ENCODE measurements around the gene RNF123.
"Not testable (repeated sequence)": the region's sequence is repeated elsewhere in the genome, so short reads cannot be mapped to it uniquely, and the experiment has no call there.

RNF123 gene

DNA sequence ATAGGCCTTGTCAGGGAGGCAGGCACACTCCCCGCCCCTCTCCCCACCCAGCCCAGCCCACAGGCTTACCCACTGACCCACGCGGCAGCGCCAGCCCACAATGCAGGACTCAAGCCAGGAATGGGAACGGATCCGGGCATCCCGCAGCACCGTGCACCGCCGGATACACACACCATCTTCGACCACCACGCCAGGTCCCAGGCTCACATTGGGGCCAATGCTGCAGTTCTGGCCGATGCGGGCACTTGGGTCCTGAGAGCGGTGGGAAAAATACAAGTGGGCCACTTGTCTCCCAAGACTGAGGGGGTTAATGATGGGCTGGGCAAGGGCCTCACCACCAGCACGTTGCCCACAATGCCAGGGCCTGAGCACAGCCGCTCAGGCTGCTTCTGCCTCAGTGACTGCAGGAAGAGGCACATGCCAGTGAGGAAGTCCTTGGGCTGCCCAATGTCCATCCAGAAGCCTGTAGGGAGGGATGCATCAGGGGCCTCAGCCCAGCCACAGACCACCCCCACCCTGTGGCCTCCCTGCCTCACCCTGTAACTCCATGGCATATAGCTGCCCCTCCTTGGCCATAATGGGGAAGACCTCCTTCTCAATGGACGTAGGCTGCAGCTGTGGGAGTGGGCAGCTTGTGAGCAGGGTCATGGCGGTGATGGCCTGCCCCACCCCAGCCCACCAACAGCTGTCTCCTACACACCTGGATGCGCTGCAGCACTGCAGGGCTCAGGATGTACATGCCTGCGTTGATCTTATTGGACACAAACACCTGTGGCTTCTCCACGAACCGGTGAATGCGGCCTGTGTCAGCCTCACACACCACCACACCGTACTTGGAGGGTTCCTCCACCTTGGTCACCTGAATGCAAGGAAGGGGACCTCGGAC, 32.8 kb downstream of the RNF123 start:
- no peak for DNase-seq

DNA sequence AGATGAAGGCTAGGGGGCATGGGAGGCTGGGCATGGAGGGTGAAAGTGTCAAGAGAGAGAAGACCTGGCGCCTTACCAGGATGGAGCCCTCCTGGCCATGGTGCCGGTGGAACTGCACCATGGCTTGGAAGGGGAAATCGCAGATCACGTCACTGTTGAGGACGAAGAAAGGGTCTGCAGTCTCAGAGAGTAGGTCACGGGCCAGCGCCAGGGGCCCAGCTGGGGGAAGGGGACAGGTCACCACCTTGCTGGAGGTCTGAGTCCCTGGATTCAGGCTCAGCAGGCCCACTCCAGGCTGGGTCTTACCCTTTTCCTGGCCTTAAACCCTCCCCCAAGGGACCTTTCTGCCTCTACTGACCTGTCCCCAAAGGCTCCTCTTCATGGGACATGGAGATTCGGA, 33.5 kb downstream of the RNF123 start:
- DNase-seq: no peak

GRCh38 chr3:49723296-49723627, 33.9 kb downstream of the RNF123 start:
- DNase-seq: peak; percentile 47

- DNase-seq: peak; percentile 98
Observed at GRCh38 chr3:49723628-49724551, 34.5 kb downstream of the RNF123 start, which contains the start of gene GMPPB. Gene GMPPB, minus strand, starts transcription at chr3:49723951. Its CDS starts 225 bp downstream, at chr3:49723726.

- no peak for DNase-seq
Observed at GRCh38 chr3:49724586-49724985, 35.2 kb downstream of the RNF123 start.

DNA sequence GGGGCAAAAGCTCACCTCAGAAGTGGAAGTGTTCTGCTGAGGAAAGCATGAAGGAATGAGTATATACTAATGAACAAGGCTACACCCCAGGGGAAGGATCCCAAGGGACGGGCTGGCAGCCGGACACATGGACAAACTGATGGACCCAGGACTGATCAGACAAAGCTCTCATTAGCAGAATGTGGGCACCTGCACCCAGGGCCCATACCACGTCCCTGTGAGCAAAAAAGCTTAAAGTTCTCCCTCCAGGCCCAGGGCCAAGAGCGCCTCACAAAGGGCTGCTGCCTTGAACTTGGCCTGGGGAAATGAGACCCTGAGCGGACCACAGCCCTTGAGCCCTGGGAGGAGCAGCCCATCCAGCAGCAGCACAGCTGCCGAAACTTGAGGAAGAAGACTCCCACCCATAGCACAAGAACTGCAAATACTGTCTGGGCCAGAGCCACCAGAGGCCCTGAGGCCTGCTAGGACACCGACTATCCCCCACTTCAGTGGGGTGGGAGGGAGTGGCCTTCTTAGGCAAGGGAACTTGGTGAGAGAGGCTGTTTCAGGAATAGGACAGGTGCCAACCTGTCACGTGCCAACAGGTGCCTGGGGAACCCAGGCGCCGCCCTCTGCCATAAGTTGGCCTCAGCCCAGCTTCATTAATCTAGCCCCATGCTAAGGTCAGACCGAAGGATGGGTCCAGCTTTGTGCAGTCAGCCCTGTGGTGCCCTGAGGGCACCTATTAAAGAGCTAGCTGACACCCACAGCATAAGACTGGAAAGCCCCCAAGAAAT, 36.7 kb downstream of the RNF123 start:
- no peak for DNase-seq

DNA sequence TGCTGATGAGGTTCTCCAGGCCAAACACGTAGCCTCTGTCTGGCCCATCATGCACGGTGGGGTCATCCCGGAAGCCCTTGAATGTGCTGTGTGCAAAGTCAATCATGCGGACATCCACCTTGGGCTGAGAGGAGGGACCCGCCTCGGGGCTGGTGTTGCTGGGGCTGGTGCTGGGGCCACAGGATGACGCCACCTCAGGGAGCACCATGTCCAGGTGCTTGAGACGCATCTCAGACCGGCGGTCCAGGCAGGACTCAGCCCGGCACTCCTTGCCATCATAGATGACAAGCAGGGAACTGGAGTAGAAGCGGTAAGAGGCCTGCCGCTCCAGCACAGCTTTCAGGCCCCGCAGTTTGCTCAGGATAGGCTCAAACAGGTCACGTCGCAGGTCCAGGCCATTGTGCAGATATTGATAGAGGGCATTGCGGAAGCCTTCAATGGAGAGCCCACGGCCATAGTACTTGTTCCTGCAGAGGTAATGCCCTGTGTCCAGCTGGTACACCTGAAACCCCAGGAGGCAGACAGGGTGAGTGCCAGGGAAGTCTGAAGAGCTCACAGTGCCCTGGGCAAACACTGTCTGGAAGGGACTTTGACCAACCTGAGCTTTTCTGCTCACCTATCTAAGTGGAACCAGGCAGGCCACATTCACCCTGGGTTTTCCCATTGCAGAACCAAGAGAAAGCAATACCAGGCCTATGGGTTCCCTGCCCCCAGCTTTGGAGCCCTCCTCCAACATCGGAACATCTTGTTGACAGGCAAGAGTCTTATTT, 38.0 kb downstream of the RNF123 start:
- no peak for DNase-seq

DNA sequence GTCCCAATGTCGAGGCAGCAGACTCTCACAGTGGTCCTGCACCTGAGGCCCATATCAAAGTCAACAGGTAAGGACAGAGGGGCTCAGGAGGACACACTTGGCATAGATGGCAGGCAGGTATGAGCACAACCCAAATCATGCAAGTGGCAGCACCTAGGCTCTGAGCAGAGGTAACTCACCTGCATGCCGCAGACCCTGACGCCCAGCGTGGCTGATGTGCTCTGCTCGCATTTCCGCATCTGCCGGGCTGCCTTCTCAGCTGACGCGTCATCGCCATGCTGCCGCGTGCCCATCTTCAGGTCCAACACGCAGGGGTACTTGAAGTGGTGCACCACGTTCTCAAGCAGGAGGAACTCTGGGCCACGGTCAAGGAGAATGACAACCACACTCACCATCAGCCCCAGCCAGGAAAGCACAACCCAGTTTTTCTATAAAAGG, 38.6 kb downstream of the RNF123 start:
- DNase-seq: no peak

DNA sequence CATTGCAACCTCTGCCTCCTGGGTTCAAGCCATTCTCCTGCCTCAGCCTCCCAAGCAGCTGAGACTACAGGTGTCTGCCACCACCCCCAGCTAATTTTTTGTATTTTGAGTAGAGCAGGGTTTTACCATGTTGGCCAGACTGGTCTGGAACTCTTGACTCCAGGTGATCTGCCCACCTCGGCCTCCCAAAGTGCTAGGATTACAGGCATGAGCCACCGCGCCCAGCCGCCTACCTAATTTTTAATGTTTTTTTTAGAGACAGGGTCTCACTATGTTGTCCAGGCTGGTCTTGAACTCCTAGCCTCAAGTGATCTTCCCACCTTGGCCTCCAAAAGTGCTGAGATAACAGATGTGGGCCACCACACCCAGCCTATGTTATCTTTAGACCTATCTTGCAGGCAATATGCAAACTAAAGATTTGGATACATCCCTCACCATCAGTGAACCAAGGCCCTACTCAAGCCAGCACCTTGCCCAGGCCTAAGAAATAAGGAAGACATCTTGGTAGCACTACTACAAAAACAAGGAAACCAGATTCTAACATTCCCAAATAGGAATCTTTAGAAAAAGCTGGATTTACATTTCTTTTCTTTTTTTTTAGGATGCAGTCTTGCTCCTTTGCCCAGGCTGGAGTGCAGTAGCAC, 40.7 kb downstream of the RNF123 start:
- no peak for DNase-seq

GRCh38 chr3:49732597-49732996, 43.2 kb downstream of the RNF123 start:
- DNase-seq: no peak

GRCh38 chr3:49733551-49733950, 44.2 kb downstream of the RNF123 start:
- no peak for DNase-seq

DNA sequence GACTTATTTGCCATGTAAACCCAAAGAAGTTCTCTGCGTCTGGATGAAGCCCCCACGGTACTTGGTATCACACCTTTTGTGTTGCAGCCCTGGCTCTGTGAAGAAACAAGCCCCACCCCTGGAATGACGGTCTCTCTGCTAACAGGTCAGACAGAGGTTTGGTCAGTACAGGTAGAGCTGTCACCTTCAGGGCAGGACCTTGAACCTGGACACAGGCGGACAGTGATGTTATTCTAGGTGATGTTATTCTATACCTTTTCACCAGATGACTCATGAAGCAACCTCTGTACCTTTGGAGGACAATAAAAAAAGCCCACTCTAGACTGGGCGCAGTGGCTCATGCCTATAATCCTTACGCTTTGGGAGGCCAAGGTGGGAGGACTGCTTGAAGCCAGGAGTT, 45.4 kb downstream of the RNF123 start:
- no peak for DNase-seq

- DNase-seq: no peak
Observed at GRCh38 chr3:49738067-49738713, 48.8 kb downstream of the RNF123 start.

- DNase-seq: no peak
Observed at GRCh38 chr3:49740427-49740826, 51.1 kb downstream of the RNF123 start.

DNA sequence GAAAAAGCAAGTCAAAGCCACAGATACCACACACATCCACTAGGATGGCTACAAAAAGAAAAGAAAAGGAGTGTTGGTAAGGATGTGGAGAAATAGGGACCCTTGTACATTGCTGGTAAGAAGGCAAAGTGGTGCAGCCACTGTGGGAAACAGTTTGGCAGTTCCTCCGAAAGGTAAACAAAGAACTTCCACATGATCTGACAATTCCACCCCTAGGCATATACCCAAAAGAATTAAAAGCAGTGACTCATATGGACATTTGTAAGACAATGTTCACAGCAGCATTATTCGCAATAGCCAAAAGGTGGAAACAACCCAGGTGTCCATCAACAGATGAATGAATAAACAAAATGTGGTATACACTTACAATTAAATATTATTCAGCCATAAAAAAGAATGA, 56.6 kb downstream of the RNF123 start:
- peak; percentile 49 for DNase-seq

DNA sequence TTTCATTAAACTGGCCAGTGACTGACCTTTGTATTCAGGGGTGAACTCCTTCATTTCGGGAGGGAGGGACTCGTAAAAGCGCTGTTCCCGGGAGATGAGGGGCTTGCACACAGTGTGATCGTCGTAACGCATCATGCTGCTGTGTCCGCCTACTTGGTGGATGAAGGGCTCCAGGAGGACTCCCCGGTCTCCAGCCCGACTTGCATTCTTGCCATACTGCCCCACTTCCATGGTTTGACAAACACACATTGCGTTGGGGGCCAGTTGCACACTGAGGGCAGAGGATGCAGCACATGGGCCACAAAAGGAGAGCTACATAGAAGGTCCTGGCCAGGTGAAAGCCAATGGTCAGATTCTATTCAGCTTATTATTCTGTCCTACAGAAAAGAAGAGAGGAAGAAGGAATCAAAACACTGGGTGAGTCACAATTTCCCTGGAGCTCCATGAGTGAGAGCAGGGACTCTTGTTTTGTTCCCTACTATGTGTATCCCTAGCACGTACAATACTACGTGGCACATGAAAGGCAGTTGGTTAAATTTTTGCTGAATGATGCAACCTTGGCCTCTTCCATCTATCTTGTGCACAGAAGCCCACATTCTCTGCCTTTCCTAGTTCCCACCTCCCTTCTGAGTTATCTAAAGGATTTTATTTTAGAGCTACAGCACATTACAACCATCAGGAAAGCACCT, 58.6 kb downstream of the RNF123 start:
- DNase-seq: peak; percentile 89

GRCh38 chr3:49748874-49749273, 59.5 kb downstream of the RNF123 start:
- DNase-seq: not testable (repeated sequence)

DNA sequence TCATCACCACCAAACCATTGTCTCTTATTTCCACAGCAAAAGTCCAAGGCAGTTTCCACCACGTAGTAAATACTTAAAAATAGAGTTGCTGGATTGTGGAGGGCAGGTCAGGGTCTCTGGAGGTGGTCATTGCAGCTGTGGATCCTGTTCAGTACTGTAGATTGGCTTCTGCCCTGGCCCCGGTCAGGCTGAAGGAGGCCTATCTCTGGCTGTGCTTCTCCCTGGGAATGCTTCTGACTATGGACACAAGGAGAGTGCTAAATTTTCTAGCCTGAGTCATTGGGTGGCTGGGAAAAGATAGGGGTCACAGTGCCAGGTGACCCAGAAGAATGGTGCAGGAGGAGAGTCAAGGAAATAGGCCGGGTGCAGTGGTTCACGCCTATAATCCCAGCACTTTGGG, 60.7 kb downstream of the RNF123 start:
- DNase-seq: peak; percentile 54

DNA sequence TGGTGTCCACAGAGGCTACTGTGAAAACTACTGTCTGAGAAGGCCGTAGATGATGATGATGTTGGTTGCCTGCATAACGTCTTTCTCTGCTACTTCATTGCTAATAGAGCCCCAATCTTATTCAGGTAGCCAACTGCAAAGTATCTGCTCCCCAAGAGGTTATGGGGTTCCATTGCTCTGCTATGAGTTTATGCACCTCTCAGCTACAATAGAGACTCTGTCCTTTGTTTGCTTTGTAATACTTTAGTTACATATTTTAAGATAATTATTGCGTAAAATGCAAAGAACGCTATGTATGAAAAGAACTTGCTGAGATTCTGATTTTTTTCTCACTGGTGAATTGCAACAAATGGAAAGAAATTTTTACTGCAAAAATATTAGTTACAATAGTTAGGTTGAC, 62.1 kb downstream of the RNF123 start:
- DNase-seq: no peak

DNA sequence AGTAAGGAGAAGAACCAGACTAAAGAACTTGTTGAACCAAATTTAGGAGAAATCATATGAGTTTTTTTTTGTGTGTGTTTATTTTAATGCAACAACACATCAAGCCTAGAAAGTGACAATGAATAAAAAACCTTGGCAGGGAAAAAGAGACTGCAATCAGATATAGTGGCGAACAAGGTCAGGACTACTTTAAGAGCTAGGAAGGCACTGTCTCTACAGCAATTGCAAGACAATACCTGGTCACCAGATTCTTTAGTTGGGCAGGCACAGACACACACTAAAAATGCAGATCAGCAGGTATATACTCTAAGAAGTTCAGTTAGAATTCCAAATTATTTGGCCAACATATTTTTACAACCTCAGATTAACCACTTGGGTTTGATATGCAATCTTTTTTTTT, 65.2 kb downstream of the RNF123 start:
- DNase-seq: no peak

All from EL (cell line).